Activated CD4-positive, alpha-beta T cell treated with anti-CD3 and anti-CD28 coated beads, Interleukin-2, Interleukin-4, amounts not matched to agents 100 ng/mL and 50 ng/mL, durations not matched to agents 16 hours and 8 hours (primary cell): ENCODE measurements around the gene PTPN2.
"Not testable (repeated sequence)": the region's sequence is repeated elsewhere in the genome, so short reads cannot be mapped to it uniquely, and the experiment has no call there.

Experiments
- DNase-seq: peaks from one replicate; pipeline ENCODE4 v3.0.0-alpha.2; 2020; ENCODE audit warnings: low spot score

PTPN2 gene

DNA sequence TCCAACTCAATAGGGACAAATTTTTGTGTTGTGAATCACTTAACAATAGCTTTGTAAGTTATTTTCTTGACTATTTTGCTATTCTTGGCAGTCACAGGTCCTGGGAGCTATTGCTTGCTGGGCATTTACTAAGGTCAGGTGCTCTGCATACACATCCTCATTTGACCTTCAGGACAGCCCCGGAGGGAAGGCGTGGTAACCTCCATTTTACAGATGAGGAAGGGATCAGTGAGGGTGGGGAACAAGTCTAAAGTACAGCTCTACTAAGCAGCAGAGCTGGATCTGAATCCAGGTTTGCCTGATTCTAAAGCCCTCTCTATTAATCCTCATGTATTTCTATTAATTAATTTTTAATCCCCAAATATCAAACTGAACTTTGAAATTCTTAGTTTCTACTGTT, 58.8 kb downstream of the PTPN2 start:
- DNase-seq: no peak

DNA sequence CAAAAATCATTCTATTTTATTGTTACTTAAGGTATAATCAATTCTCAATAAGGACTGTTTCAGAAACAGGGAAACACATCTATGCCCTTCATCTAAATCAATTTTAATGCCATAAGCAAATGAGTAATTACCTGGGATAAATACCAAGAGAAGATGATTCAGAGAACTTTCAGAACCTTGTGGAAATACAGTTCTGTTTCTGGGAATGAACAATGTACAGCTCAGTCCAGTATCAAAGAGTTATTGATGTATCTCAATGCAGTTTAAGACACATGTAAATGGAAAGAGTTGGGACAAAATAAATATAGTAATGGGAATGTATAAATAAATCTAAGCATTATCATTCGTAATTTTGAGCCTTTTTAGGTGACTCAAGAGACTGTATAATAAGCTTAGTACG, 60.1 kb downstream of the PTPN2 start:
- DNase-seq: no peak

DNA sequence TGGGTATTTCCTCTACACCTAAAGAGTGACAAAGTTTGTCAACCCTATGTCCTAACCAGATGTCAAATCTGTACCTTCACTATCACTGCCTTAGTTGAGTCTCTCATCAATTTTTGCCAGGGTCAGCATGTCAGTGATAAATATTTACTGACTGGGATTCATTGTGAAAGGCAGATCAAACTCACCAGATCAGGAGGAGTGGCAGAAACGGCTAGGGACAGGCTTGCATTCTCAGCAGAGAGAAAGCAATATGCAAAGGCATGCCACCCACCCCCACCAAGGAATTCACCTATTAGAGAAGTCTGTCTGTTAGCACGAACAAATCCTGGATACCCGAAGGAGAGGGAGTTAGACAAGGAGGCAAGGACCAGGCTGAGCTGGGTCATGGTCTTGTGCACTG, 62.6 kb downstream of the PTPN2 start:
- DNase-seq: no peak

DNA sequence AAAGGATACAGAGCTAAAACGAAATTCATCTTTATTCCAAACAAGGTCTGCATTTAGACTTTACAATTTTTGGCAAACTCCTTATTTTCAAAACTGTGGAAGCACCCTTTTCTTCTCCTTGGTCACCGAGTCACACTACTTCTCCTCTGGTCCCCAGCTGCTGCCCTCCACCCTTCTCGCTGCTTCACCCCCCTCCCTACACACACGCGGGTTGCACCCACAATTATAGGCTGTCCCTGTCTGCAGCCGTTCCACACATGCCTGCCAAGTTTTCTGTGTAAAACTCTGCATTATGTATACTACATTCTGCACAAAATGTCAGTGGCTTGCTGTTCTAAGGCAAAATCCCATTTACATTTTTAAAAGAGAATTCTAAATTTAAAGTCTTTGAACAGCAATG, 63.5 kb downstream of the PTPN2 start:
- no peak for DNase-seq

DNA sequence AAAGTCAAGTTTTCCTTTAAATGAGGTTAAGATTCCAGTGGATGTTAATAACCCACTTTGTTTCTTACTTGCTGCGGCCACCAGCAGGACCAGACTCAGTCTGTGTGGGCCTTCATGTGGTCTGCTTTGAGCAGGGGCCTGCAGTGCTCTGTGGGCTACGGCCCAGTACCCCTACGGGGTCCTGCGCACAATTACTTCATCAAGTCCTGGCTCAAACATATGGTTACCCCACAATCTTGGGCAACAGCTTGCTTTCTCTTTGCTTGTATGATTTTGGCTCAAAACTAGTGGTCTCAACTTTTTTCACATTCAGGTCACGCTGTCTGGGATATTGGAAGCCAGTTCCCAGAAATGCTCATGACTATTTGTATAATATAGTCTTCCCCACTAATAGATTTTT, 64.2 kb downstream of the PTPN2 start:
- DNase-seq: no peak

DNA sequence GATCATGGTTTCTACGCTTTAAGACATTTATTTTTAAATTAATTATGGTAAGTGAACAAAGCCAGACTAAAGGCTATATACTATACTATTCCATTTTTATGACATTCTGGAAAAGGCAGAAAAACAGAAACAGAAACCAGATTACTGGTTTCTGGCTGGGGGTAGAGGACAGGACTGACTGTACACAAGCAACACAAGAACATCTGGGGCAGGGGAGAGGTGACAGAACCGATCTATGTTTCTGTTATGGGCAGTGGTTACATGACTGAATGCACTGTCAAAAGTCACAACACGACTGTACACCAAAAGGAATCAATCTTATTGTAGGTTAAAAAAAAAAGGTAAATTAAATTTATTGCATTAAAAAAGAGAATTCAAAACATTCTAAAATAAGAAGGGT, 64.7 kb downstream of the PTPN2 start:
- peak; percentile 55 for DNase-seq

DNA sequence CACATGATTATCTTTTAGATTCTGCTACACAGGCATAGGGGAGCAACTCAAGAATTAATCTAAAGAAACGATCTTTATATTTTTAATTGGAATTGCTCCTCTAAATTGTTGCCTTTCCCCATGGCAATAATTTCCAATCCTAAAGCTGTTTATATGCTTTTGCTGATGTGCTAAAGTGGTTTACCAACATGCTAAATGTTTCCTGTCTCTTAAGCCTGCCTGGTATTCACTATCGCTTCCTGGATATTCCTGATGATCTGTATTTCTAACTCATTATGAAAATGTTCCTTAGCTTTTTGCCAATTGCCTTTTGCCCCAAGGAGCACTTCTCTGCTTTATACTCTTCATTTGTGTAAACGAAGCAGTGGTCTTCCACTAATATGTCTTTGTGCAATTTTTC, 65.8 kb downstream of the PTPN2 start:
- DNase-seq: no peak

DNA sequence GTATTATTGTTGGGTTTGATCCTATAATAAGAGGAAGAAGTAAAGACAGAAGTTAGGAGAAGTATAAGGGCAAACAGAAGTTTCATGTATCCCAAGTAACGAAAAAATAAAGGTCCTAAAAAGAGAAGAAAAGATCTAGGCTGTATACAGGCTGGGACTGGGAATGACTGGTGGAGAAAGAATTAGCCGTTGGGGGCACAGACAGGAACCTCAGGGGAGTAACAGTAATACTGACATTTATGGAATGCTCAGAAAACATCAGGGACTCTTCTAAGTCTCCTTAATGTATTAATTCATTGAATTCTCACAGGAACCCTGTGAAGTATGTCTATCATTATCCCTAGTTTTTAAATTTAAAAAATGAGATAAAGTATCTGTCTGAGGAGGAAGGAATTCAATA, 67.6 kb downstream of the PTPN2 start:
- no peak for DNase-seq

DNA sequence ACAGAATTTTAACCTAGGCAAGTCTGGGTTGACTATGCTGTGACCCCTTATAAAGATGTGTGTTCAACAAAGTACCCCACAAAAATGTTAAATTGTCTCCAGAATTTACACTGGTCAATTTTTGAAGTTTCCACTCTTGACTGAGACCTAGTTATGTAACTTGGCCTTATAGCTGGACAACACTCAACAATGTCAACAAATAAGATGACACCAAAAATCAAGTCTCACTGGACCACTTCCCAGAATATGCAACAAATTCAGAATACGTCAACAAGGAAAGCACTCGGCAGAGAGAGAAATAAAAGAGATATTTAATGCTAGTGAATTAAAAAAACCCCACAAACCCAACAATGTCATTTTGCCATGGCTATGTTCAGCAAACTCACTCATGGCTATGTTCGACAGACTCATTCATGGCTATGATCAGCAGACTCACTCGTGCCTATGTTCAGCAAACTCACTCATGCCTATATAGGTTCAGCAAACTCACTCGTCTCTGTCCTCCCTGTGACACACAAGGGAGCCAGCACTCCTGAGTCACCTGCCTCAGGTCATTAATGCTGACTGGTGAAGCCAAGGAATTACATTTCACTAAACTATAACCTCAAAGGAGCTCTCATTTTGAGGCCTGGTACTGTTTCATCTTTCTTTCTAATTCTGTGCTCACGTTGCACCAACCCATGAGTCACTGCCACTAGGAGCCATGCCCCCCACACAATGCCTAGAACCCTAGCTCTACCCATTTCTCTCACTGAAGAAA, 72.7 kb downstream of the PTPN2 start:
- no peak for DNase-seq

DNA sequence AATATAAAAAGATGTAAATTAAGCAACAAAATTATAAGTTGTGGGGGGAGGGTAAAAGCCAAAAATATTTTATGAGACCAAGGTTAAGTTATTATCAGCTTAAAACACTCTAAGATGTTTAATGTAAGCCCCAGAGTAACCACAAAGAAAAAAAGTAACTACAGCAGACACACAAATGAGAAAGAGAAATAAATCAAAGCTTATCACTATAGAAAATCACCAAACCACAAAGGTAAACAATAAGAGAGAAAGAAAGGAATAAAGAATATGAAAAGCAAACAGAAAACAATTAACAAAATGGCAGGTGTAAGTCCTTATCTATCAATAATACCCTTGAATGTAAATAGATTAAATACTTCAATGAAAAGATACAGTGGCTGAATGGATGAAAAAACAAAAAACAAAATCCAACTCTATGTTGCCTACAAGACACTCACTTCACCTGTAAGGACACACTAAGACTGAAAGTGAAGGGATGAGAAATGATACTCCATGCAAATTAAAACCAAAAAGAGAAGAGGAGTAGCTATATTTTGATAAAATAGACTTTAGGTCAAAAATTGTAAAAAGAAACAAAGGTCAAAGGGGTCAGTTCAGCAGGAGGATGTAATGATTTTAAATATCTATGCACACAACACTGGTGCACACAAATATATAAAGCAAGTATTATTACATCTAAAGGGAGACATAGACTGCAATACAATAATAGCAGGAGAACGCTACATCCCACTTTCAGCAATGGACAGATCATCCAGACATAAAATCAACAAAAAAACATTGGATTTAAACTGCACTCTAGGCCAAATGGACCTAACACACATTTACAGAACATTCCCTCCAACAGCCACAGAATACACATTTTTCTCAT, 80.7 kb downstream of the PTPN2 start:
- no peak for DNase-seq

DNA sequence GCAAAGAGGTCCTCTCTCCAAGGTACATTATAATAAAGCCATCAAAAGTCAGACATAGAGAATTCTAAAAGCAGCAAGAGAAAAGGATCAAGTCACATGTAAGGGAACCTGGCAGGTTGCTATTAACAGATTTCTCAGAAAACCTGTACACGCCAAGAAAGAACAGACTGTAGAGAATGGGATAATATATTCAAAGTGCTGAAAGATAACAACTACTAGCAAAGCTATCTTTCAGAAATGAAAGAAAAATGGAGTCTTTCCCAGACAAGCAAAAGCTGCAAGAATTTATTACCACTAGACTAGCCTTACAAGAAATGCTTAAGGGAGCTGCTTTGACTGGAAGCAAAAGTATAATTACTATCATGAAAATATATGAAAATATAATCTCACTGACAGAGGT, 81.5 kb downstream of the PTPN2 start:
- no peak for DNase-seq

DNA sequence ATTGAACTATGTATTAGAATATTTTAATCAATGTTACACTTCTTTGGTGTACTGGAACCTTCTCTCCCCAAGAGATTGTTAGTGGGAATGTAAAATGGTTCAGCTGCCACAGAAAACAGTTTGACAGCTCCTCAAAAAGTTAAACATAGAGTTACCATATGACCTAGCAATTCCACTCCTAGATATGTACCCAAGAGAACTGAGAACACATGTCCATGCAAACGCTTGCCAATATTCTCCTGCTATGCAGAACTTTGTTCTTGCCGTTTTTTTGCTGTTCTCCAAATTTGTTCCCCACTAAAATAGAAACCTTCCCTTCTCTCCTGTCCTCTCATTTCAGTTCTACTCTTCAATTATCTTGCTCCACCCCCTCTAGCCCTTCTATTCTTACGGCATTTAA, 87.6 kb downstream of the PTPN2 start:
- no peak for DNase-seq

DNA sequence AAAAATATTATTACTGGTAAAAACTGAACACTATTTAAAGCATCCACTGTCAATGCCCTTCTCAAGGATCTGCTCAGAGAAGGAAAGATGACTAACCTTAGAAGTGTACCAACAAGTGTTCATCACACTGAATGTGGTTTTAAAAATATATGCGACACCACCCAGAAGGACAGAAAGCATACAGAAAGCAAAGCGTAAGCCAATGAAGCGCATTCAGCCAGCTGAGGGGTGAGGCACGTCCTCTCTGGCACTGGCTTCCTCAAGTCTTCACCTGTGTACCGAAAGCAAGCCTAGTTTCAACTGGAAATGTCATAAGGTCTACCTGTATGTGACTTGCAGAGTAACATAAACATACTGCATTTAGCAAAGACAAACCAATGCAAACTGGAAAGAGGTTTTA, 92.4 kb downstream of the PTPN2 start:
- DNase-seq: no peak

DNA sequence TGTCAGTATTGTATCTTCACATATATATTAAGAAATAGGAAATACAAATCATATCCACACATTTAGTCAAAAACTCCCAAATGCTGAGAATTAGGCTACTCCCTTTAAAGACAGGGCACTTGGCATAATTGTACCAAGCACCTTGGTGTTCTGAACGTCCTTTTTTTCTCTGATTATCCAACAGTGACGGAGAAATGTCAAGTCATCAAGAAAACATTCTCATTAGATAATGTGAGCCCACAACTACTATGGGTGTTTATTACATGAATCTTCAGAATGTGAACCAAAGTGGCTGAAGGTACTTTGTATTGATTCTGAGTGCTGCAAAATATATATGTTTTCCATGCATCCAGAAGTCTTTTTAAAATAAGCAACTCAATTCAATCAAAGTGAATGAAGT, 97.4 kb downstream of the PTPN2 start:
- no peak for DNase-seq

DNA sequence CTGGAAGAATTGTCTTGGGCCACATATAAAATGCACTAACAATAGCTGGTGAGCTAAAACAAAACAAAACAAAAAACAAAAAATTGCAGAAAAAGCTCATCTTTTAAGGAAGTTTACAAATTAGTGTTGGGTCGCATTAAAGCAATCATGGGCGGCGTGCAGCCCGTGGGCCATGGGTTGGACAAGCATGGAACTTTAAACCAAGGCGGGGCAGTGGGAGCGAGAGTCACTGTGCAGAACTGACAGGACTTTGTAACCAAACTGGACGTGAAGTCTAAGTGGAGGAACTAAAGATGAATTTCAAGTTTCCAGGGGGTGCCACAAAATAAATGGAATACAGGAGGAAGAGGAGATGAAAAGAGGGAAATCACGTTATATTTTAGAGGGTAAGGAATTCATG, 100.5 kb downstream of the PTPN2 start:
- no peak for DNase-seq

DNA sequence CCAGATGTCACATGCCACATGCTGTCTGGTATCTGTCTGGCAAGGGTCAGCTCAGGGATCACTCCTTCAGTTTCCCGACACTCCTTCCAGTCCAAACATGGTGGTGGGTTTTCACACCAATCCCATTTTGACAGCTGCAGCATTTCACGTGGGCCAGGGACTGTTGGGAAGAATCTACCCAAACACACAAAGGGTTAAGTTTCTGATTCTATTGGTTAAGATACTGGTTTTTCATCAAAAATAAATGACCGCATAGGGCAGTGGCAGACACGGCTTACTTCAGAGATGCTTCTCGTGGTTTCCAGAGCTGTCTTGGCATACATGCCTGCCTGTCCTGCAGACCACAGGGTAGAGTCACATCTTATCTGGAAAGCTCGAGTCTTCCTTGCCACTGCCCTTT, 101.5 kb downstream of the PTPN2 start:
- no peak for DNase-seq

DNA sequence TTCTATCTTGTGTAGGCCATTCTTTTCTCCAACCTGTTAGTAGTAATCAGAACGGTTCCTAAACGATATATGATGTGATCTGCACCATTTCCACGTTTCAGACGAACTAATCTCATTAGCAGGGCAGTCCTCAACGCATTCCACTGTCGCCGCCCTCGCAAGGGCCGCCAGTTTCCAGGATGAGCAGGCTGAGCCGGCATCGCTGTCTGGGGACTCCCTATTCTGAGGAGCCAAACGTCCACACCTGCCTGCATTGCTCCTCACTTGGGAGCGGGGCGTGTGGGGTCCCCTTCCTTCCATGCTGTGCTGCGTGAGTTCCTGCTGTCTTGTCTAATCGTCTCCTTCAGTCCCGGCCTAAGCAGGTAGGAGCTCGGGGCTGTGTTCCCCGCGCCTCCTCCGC, 104.6 kb downstream of the PTPN2 start:
- DNase-seq: no peak

DNA sequence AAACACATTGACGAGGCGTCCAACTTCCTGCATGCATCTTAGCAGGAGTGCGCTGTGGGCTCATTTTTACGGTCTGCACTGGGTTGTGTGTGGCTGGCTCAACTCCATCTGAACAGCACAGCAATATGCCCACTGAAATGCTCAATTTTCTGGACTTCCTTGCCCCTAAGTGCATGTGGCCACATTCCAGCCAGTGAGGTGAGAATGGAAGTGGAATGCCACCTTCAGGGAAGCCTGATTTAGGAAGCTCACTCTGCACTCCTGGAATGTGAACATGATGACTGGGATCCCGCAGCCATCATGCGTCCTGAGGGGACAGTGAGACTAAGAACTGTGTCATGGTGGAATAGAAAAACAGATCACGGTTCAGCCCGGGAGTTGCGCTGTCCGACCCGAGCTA, 105.0 kb downstream of the PTPN2 start:
- DNase-seq: no peak

DNA sequence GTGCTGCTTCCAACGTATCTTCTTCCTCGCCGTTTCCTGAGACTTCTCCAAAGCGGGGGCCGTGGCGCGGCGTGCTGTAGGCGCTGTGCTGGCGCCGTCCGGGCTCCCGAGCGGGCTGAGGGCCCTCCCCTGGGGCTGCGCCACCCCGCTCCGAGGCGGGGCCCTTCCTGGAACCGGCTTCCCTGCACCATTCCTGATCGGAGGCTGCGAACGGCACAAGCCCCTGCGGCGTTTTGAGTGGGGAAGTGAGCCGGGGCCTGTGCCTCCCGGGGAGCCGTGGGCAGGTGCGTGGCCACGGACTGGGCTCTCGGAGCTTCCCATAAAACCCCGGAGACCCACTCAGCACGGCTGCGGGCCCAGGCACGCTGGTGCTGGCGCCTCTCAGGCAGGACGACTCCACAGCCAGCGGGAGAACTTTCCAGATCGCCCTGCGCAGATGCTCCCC, 106.5 kb downstream of the PTPN2 start:
- no peak for DNase-seq

DNA sequence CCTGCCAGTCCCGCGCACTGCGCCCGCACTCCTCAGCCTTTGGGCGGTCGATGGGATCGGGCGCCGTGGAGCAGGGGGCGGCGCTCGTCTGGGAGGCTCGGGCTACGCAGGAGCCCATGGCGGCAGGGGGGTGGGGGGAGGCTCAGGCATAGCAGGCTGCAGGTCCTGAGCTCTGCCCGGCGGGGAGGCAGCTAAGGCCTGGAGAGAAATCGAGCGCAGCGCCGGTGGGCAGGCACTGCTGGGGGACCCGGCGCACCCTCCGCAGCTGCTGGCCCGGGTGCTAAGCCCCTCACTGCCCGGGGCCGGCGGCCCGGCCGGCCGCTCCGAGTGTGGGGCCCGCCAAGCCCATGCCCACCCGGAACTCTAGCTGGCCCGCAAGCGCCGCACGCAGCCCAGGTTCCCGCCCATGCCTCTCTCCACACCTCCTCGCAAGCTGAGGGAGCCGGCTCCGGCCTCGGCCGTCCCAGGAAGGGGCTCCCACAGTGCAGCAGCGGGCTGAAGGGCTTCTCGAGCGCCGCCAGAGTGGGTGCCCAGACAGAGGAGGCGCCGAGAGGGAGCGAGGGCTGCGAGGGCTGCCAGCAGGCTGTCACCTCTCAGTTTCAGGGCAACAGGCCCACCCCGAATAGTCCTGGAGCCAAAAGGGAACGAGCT, 107.1 kb downstream of the PTPN2 start:
- no peak for DNase-seq

DNA sequence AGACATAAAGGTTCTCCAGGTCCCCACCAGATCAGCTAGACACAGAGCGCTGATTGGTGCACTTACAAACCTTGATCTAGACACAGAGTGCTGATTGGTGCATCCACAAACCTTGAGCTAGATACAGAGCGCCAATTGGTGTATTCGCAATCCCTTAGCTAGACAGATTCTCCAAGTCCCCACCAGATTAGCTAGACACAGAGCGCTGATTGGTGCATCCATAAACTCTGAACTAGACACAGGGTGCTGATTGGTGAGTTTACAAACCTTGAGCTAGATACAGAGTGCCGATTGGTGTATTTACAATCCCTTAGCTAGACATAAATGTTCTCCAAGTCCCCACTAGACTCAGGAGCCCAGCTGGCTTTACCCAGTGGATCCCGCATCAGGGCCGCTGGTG, 107.6 kb downstream of the PTPN2 start:
- not testable (repeated sequence) for DNase-seq

DNA sequence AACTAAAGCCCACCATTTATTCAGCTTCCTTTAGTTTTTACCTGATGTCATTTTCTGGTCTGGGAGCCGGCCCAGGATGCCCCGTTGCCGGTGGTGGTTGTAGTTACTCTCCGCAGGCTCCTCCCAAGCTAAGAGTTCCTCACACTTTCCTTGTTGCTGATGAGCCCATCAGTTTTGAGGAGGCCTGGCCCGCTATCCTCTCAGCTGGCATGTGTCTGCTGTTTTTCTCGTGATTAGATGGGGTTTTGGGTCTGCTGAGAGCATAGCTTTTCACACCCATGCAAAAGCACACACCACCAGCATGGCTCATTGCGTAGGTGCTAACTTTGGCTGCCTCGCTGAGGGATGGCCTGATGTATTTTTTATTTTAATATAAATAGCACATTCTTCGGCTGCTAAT, 109.1 kb downstream of the PTPN2 start:
- DNase-seq: no peak

DNA sequence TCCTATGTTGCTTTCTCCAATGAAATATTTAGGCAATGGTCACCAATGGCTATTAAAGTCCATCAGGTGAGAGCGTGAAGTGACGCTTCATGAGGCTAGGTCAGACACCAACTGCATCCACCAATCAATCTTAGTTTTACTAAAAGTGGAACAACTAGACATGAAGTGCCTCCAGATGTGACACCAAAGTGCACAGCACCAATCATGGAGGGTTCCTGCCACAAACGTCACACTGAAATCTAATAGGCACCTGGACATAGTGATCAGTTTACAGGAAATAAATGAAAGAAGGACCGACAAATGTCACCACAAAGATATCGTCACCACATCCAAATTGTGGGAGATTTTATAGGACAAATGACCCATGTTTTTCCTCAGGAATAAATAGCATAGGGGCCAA, 110.7 kb downstream of the PTPN2 start:
- no peak for DNase-seq
